DOHH2 (cell line): Measurements from ENCODE around the gene KCNC1.

ENCODE experiments used
- H3F3A ChIP-seq: fragments of 200-600 bp; sonication (generic), shearing (Covaris generic); 2 replicates; pipeline ENCODE4 v1.6.0; 2016; ENCODE audit warnings: antibody characterized with exemption, mild to moderate bottlenecking; ENCODE audit not compliant: control insufficient read depth, insufficient read depth
- H3K27ac ChIP-seq: fragments of 200-600 bp; sonication (generic); 2 replicates; pipeline ENCODE4 v1.5.1; 2014; ENCODE audit warnings: low read depth, mild to moderate bottlenecking, low read length, moderate library complexity
- H3K27me3 ChIP-seq: fragments of 200-600 bp; sonication (generic); 2 replicates; pipeline ENCODE4 v1.6.1; 2014; ENCODE audit warnings: mild to moderate bottlenecking, low read length, mixed read lengths; ENCODE audit not compliant: control insufficient read depth
- H3K36me3 ChIP-seq: fragments of 200-600 bp; sonication (generic); 2 replicates; pipeline ENCODE4 v1.6.1; 2014; ENCODE audit warnings: mild to moderate bottlenecking, low read length, moderate library complexity, mixed read lengths; ENCODE audit not compliant: control insufficient read depth
- H3K4me1 ChIP-seq: fragments of 200-600 bp; sonication (generic); 2 replicates; pipeline ENCODE4 v1.6.1; 2014; ENCODE audit warnings: mild to moderate bottlenecking, low read length, mixed read lengths; ENCODE audit not compliant: control insufficient read depth
- H3K4me2 ChIP-seq: fragments of 200-600 bp; sonication (generic); 2 replicates; pipeline ENCODE4 v1.6.0; 2014; ENCODE audit warnings: mild to moderate bottlenecking, low read length, moderate library complexity
- H3K4me3 ChIP-seq: fragments of 200-600 bp; sonication (generic); 2 replicates; pipeline ENCODE4 v1.5.1; 2014; ENCODE audit warnings: mild to moderate bottlenecking, low read length, mixed read lengths
- H3K79me2 ChIP-seq: fragments of 200-600 bp; sonication (generic); 2 replicates; pipeline ENCODE4 v1.6.1; 2014; ENCODE audit warnings: mild to moderate bottlenecking, low read length, mixed read lengths; ENCODE audit not compliant: control insufficient read depth
- H3K9me2 ChIP-seq: fragments of 200-600 bp; sonication (generic); replicated peaks from 2 replicates; pipeline ENCODE4 v1.6.1; 2014; ENCODE audit warnings: mild to moderate bottlenecking, low read length, mixed read lengths; ENCODE audit not compliant: control insufficient read depth
- H3K9me3 ChIP-seq: fragments of 200-600 bp; sonication (generic); 2 replicates; pipeline ENCODE4 v1.6.1; 2014; ENCODE audit warnings: antibody characterized with exemption, low read length, mixed read lengths; ENCODE audit not compliant: control insufficient read depth, insufficient read depth
- H4K20me1 ChIP-seq: fragments of 200-600 bp; sonication (generic); 2 replicates; pipeline ENCODE4 v1.6.0; 2014; ENCODE audit warnings: low read depth, mild to moderate bottlenecking, antibody characterized with exemption, low read length, moderate library complexity; ENCODE audit not compliant: control insufficient read depth, insufficient read depth
- EZH2phosphoT487 ChIP-seq: fragments of 200-600 bp; sonication (generic); IDR thresholded peaks from 2 replicates; pipeline ENCODE4 v1.6.1; 2017; ENCODE audit warnings: borderline replicate concordance, mild to moderate bottlenecking, antibody characterized with exemption, low read length, moderate library complexity, mixed read lengths
- TF ChIP-seq, protein P1 (sequence below): fragments of 200-600 bp; sonication (generic); IDR thresholded peaks from one replicate; pipeline ENCODE4 v1.5.1; 2014; ENCODE audit warnings: antibody characterized with exemption, mild to moderate bottlenecking, low read depth, low read length; ENCODE audit not compliant: poor library complexity, severe bottlenecking

KCNC1 gene

GRCh38 chr11:17831883-17832282 is 97.3 kb downstream of the KCNC1 start:
- Histone ChIP-seq H4K20me1 (no peaks in the 10 kb centered on the region), H3K27me3 (no peaks in the 10 kb centered on the region), H3K9me2 (no peaks in the 10 kb centered on the region), H3K27ac (no peak overlapping the region), H3K79me2 (no peaks in the 10 kb centered on the region), H3K9me3 (no peaks in the 10 kb centered on the region), H3F3A (no peaks in the 10 kb centered on the region), H3K4me2 (no peak overlapping the region), H3K36me3 (no peaks in the 10 kb centered on the region), H3K4me3 (no peak overlapping the region), H3K4me1 (no peaks in the 10 kb centered on the region)
- no peak for TF ChIP-seq EZH2phosphoT487
- TF ChIP-seq, protein P1, sequence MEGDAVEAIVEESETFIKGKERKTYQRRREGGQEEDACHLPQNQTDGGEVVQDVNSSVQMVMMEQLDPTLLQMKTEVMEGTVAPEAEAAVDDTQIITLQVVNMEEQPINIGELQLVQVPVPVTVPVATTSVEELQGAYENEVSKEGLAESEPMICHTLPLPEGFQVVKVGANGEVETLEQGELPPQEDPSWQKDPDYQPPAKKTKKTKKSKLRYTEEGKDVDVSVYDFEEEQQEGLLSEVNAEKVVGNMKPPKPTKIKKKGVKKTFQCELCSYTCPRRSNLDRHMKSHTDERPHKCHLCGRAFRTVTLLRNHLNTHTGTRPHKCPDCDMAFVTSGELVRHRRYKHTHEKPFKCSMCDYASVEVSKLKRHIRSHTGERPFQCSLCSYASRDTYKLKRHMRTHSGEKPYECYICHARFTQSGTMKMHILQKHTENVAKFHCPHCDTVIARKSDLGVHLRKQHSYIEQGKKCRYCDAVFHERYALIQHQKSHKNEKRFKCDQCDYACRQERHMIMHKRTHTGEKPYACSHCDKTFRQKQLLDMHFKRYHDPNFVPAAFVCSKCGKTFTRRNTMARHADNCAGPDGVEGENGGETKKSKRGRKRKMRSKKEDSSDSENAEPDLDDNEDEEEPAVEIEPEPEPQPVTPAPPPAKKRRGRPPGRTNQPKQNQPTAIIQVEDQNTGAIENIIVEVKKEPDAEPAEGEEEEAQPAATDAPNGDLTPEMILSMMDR: no peak
